GM21737 (cell line): ENCODE measurements around the gene PKIB.
"Not testable (repeated sequence)": the region's sequence is repeated elsewhere in the genome, so short reads cannot be mapped to it uniquely, and the experiment has no call there.

Experiments
- ATAC-seq: cut with Tn5 transposase; IDR thresholded peaks from one replicate; pipeline ENCODE4 v1.9.1; 2021; ENCODE audit warnings: mild to moderate bottlenecking, moderate library complexity; ENCODE audit not compliant: unreplicated experiment

The PKIB gene

DNA sequence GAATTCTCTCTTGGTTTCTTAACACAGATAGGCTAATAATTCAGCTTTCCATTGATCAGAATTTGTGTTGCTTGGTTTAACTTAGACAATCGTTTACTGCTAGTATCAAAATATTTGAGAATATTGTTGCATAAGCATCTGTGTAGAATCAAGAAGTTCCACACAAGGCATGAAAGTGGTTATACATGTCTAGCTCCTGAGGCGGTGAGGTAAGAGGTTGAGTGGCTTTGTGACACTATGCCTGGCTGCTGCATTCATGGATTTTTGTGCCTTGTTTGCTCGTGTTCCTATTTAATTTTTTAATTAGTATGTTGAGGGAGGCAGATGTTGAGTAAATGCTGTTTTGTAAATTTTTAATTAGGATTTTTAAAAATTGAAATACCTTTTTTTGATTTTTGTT, 10.2 kb downstream of the PKIB start:
- no peak for ATAC-seq

DNA sequence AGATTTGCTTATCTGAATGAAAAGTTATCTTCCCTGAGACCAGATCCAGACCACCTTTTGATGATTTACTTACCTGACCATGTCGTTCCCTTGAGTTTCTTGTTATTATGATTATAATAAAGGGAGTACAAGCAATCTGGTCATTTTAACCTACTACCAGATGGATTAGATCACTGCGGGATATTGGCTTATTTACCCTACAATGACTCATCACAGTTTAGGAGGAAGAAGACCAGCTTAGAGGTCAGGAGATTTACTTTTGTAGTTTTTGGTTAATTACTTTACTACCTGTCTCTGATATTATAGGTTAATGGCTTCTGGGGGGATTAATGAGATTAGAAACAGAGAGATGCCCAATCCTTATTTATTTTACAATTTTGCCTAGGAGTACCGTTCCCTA, 10.7 kb downstream of the PKIB start:
- no peak for ATAC-seq

- ATAC-seq = no peak
These were observed 11.4 kb downstream of the PKIB start for GRCh38 chr6:122621638-122622037.

DNA sequence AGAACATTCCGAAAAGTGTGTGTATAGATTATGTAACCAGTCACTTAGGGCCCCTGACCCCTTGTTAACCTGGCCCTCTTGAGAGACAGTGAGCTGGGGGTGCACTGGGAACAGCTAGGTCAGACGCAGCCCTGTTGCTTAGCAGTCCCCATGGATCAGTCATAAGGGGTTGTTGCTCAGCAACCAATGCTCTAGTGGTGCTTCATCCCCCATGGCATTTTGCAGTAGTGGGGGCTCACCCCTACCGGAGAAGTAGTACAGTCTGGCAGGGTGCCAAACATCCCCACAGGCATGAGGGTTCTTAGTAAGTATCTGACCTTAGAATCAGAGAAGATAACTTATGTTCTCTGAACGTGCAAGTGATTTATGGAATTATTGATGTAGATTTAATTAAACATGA, 12.3 kb downstream of the PKIB start:
- ATAC-seq = no peak

DNA sequence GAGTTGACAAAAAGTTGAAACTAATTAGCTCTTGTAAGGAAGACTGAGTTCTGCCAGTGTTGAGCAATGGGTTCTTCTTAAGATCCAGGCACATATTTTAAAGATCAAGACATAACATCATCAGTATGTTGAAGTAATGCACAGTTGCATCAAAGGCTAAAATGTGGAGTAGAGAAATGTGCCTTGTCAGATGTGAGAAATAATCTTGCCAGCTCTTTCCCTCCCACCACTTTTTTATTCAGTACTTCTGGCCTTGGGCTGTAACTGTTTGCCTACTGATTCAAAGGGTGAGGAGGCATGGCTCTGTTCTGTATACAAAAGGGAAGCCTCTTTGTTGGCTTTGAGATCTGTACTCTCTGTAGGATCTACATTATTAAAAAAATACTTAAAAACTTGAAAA, 13.1 kb downstream of the PKIB start:
- no peak for ATAC-seq

GRCh38 chr6:122624853-122625252, 14.6 kb downstream of the PKIB start:
- ATAC-seq = no peak

GRCh38 chr6:122628714-122629113, 18.5 kb downstream of the PKIB start:
- no peak for ATAC-seq

DNA sequence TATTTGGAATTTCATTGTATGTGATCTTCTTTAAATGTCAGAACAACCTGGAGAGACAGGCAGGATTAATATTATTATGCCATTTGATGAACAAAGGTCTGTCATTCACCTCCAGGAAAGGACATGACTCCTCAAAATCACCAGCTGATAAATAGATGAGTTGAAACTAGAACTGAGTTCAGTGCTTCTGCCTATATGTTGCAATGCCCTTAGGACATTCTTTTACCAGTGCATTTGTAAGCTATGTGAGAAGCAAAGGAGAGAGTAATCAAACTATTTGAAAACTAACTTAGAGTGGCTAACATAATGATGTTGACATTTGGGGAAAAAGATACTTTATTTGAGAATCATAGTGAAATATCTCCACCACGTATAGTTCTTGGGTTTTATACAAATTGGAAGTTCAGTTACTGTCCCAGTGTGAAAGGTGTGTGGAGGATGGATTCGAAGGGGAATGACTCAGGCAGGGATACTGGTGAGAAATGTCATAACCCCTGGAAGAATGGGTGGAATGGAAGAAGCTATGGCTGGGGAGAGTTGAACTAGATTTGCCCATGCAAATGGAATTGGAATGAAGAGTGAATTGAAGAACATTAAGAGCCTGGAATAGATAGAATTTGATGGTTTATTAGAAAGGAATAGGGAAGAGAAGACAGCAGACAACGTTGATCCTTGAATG, 21.5 kb downstream of the PKIB start:
- ATAC-seq = no peak

GRCh38 chr6:122640366-122640765, 30.2 kb downstream of the PKIB start:
- ATAC-seq = no peak

- ATAC-seq = no peak
These were observed 31.6 kb downstream of the PKIB start for GRCh38 chr6:122641819-122642218.

DNA sequence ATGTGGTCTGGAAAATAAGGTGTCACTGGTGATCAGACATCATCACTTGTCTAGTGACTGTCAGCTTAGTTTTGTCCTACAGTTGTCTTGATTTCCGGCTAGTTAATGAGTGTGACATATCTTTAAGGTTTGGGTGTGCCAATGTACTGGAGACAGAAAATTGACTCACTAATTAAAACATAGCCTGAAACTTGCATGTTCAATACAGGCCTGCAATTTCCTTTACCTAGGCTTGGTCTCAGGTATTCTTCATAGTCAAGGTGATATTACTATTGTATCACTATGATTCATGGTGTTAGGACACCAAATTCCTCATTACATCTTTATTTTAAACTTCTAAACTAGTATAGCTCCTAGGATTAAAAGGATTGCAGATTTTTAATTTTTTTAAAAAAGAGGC, 32.4 kb downstream of the PKIB start:
- ATAC-seq = not testable (repeated sequence)

DNA sequence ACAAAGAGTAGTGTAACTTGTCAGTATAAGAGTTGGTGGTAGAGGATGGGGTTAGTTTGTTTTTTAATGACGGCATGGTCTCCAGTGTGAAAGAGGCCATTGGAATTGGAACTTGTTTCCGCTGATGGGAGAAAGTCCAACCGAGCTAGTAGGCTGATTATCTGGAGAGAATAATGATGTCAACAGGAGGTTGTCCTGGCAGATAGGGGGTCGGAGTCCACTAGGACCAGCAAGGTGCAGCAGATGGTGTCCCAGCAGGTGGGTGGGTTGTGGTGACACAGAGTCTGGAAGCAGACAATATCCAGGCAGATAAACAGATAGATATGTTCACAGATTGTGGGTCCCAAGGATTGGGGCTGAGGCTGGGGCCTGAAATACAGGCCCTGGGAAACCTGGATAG, 35.1 kb downstream of the PKIB start:
- ATAC-seq = no peak

DNA sequence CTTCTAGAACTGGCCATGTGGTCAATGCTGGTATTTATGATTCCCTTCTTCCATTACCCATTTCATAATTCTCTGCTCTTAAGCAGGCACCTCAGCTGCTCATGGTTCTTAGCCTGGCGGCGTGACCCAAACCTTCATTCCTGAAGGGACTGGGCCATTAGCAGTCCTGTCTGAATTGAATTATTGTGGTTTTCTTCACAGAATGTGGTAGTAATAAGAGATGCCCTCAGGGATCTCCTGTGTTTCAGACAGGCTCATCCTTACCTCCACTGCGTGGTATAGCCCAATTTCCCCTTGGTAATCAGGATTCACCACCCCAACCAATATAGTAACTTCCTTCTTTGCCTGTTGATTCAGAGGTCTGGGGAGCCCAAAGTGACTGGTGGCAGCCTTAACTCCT, 37.6 kb downstream of the PKIB start:
- ATAC-seq = no peak

DNA sequence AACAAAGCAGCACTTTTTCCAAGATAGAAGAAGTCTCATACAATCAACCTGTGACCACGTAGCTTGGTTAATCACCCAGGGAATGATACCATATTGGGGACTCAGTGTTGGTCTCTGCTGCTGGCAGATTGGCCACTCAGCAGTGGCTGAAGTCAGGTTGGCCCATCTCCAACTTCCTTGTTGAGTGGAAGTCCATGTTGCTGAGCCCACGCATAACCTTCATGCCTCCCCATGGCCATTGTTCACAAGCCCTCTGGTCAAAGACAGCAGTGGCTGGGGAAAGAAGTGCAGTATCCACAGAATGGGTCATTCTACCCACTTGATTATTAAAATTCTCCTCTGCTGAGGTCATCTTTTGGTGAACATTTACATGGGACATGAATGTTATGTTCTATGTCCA, 38.5 kb downstream of the PKIB start:
- no peak for ATAC-seq

DNA sequence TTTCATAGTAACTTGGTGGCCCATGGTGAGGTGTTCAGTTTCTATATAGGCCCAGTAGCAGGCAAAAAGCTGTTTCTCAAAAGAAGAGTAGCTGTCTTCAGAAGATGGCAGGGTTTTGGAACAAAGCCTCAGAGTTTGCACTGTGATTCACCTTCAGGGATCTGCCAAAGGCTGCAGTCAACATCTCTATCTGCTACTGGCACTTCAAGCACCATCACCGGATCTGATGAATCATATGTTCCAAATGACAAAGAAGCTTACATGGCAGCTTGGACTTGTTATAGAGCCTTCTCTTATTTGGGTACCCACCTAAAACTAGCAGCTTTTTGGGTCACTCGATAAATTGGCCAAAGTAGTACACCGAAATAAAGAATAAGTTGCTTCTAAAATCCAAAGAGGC, 39.5 kb downstream of the PKIB start:
- no peak for ATAC-seq

- ATAC-seq = no peak
These were observed 40.2 kb downstream of the PKIB start for GRCh38 chr6:122650403-122650802.

DNA sequence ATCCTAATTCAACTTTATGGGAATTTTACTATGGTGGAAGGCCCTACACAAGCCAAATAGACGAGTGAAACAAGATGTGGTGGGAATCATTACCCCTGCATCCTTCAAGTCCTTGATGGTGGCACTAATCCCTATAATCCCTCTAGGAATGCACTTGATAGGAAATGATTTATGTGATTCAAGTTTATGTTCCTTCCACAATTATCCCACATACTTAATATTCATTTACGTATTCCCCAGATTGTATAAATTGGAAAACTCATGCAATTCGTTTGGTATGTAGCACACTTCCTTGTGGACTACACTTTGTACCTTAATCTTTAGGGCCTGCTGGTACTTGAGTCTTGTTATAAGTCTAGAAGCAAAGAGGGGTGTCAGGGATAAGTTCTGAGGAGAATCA, 40.8 kb downstream of the PKIB start:
- no peak for ATAC-seq

- ATAC-seq = no peak
These were observed 41.4 kb downstream of the PKIB start for GRCh38 chr6:122651604-122652003.

DNA sequence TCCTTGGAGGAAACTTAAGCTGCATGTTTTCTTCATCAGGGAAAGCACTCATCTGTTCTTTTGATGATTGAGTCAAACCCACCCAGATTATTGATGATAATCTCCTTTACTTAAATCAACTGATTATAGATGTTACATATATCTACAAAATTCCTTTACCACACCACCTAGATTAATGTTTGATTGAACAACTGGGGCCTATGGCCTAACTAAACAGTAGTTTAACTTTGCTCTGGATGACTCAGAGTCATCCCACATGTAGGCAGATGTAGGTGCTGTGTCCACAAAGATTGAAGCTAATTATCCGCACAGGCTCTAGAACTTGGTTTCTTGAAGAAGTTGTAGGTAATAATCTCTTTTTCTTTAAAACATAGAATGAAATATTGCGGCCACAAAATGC, 42.2 kb downstream of the PKIB start:
- no peak for ATAC-seq

- no peak for ATAC-seq
These were observed 42.9 kb downstream of the PKIB start for GRCh38 chr6:122653094-122653493.

DNA sequence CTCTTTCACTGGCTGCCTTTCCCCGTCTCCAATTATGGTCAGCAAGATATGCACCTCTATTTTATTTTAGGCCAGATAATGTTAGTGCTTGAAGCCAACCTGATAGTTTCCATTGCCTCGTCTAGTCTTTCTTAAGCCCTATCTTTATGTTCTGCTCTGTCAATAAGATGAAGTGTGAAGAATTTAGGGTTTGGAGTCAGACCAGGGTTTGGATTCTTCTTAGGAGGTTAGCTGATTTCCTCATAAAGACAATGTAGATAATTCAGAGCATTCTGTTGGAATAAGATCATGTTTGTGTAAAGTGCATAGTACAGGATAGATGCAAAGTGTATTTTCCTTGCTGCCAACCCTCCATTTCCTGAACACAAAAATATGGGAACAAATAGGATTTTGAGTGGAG, 43.8 kb downstream of the PKIB start:
- ATAC-seq = no peak

DNA sequence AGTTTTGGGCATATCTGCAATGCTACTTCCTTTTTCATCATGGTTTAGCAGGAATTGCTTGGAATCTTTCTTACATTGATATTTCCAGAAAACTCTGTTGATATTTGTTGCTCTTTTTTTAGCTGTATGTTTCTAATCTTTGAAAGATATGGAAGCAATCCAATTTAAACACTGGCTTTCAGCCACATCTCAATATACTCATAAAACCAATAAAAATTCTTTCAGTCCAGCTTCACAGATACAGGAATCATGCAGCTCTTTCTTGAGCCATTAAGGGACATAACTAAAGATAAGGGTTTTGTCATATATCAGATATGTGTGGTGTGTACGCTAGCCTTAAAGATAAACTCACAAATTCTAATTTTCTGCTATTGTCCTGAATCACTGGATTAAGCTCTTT, 47.4 kb downstream of the PKIB start:
- no peak for ATAC-seq

DNA sequence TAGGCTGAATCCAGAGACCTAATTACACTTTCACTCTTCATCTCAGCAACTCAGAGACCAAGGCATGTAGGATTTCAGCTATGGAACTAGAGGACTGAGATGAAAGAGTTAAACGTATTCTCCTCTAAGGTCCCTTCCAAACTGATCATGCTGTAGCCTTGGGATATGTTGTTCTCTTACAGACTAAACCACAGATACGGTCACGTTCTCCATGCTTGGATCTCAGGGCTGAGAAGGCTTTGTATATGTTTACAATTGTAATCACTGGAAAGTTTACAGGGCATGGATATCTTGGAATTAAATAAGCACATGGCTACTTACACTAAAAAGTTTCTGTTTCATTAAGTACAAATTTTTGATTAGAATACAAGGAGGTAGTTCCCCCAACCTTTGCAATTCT, 50.1 kb downstream of the PKIB start:
- no peak for ATAC-seq
